Lung (tissue), 12 donors: ENCODE data around the gene SSR4. TPM values are rescaled to one million over a fixed set of nuclear protein-coding genes. Genes with fewer than 3 reads are reported as not detected.

Experiments used
- ATAC-seq: fragments of 200-7000 bp; cut with Tn5 transposase; one replicate; pipeline ENCODE4 v1.9.1; 2020; ENCODE audit warnings: moderate number of reproducible peaks; ENCODE audit not compliant: insufficient read depth, low FRiP score
- DNase-seq, 3 donors: peaks; one replicate each; pipeline ENCODE4 v3.0.0-alpha.2; 2013 to 2017
- H3K27ac ChIP-seq, 2 donors: one replicate each; pipeline ENCODE4 v1.5.1; 2013; ENCODE audit warnings: mild to moderate bottlenecking in 2 of 2, moderate library complexity in 2 of 2, control low read depth in 1 of 2, inconsistent platforms in 1 of 2, low read depth in 1 of 2, low read length in 1 of 2
- H3K27me3 ChIP-seq, 3 donors: one replicate each; pipeline ENCODE4 v1.5.1; 2013; ENCODE audit warnings: low read length in 2 of 3; ENCODE audit not compliant: control insufficient read depth in 3 of 3, insufficient read depth in 3 of 3
- H3K36me3 ChIP-seq, 4 donors: one replicate each; pipeline ENCODE4 v1.5.1; 2013; ENCODE audit warnings: low read length in 4 of 4, mild to moderate bottlenecking in 1 of 4, moderate library complexity in 1 of 4; ENCODE audit not compliant: control insufficient read depth in 4 of 4, insufficient read depth in 4 of 4
- H3K4me1 ChIP-seq, 5 donors: one replicate each; pipeline ENCODE4 v1.5.1; 2013; ENCODE audit warnings: low read length in 5 of 5, mild to moderate bottlenecking in 2 of 5, moderate library complexity in 1 of 5; ENCODE audit not compliant: control insufficient read depth in 5 of 5, insufficient read depth in 5 of 5
- H3K4me3 ChIP-seq: one replicate; pipeline ENCODE4 v1.5.1; 2013; ENCODE audit warnings: mild to moderate bottlenecking, control low read depth, moderate library complexity
- H3K9ac ChIP-seq, 2 donors: one replicate each; pipeline ENCODE4 v1.5.1; 2013; ENCODE audit warnings: low read length in 2 of 2, control low read depth in 1 of 2; ENCODE audit not compliant: insufficient read depth in 1 of 2
- H3K9me3 ChIP-seq, 4 donors: one replicate each; pipeline ENCODE4 v1.5.1; 2013; ENCODE audit warnings: low read length in 3 of 4, mild to moderate bottlenecking in 1 of 4, moderate library complexity in 1 of 4; ENCODE audit not compliant: control insufficient read depth in 4 of 4, insufficient read depth in 3 of 4
- WGBS, 2 donors: extraction: QIAGEN DNeasy Blood & Tissue Kit; methylation state at CpG; one replicate each; pipeline ENCODE4 v1.1.7; 2013; 5-methylcytosine and 5-hydroxymethylcytosine counted together
- polyA plus RNA-seq, 2 donors: library from polyadenylated mRNA; stranded (reverse); fragments of 200-250 nt; gene quantifications; one replicate each; pipeline ENCODE4 v1.2.1, GENCODE V29; 2013
- total RNA-seq, 2 donors: library from RNA; depleted of rRNA in 1 of 2; stranded (reverse); fragments of >200 nt in 1 of 2; gene quantifications; one replicate each; pipeline ENCODE4 v1.2.1, GENCODE V29; 2014 to 2021
- TF ChIP-seq, protein P1 (sequence below): IDR thresholded peaks from 2 replicates; pipeline ENCODE4 v1.5.1; 2012; ENCODE audit warnings: mild to moderate bottlenecking; ENCODE audit errors: control extremely low read depth, extremely low read depth
- donor health status: control.
- donor health status: control.
- donor health status: Bipolar disorder and iron deficiency.
- donor health status: healthy.
- donor health status: DM: yes; HTN: yes; CAD: no.

The SSR4 gene
- total and polyA plus RNA-seq, 4 donors = 84.2 to 1,008 (median 567) TPM

DNA sequence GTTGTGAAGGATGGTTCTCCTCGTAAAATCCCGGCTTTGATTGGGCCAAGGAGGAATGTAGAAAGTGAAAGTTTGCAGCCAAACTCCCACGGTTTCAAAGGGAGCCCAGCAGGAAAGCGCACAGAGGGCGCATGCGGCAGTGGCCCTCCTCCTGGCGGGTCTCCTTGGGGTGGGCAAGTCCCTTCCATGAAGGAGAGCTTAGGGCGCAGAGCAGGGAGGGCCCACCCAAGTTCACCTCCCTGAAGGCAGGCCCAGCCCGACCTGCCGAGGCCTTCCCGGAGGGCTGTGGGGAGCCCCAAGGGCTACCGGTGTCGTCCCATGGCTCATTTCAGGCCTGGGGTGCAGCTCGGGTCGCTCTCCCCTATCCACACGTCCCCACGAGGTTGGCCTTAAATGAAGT is 33.8 kb downstream of the SSR4 start:
- peaks cover 0 to 25% (median 0%) of the 10 kb centered on the region in 4 donors for H3K9me3 ChIP-seq
- no peak for ATAC-seq
- peaks cover 0 to 9% (median 0%) of the 10 kb centered on the region in 5 donors for H3K4me1 ChIP-seq
- TF ChIP-seq, protein P1, sequence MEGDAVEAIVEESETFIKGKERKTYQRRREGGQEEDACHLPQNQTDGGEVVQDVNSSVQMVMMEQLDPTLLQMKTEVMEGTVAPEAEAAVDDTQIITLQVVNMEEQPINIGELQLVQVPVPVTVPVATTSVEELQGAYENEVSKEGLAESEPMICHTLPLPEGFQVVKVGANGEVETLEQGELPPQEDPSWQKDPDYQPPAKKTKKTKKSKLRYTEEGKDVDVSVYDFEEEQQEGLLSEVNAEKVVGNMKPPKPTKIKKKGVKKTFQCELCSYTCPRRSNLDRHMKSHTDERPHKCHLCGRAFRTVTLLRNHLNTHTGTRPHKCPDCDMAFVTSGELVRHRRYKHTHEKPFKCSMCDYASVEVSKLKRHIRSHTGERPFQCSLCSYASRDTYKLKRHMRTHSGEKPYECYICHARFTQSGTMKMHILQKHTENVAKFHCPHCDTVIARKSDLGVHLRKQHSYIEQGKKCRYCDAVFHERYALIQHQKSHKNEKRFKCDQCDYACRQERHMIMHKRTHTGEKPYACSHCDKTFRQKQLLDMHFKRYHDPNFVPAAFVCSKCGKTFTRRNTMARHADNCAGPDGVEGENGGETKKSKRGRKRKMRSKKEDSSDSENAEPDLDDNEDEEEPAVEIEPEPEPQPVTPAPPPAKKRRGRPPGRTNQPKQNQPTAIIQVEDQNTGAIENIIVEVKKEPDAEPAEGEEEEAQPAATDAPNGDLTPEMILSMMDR = no peak
- no peak overlapping the region for H3K9ac ChIP-seq
- H3K36me3 ChIP-seq = no peaks in the 10 kb centered on the region
- H3K27ac ChIP-seq = no peak overlapping the region
- no peak overlapping the region for H3K4me3 ChIP-seq
- peak in 1 of 3 donors; percentile 22 for DNase-seq
- 32 to 45% methylated on average over 14 to 17 of the region's 17 CpGs for WGBS, 2 donors
- H3K27me3 ChIP-seq = peaks cover 3 to 16% (median 15%) of the 10 kb centered on the region in 3 donors

DNA sequence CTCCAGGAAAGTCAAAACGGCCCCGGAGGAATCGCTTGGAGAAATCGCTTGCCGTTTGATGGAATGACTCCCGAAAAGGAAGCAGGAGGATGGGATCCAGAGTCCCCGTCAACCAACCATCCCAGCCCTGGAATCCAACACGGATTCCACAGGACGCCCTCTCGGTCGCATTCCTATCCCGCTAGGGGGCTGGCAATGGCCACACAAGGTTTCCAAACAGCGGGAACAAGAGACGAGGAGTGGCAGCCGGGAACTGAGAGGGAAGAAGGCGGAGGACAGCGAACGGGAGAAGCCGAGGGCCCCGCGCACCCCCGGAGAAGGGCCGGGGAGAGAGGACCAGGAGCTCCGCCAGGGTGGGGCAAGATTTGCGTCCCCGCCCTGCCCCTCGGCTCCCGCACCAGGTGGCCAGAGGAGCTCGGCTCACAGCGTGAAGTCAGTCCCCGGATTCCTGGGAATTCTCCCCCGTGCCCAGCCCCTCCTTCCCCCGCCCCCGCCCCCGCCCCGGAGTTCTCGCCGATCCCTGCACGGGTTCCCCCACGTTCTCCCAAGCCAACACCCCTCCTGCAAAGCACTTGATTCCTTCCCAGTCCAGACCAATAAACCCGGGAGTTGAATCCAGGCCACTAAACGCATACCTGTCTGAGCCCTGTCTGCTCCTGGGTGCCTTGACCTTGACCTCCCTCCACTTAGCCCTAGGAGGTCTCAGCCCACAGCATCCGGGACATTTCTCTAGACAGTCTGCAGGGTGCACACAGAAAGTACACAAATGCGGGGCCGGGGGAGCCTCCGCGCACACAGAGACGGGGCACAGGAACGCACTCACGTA is 34.5 kb downstream of the SSR4 start:
- H3K27me3 ChIP-seq = peaks cover 6 to 18% (median 15%) of the 10 kb centered on the region in 3 donors

DNA sequence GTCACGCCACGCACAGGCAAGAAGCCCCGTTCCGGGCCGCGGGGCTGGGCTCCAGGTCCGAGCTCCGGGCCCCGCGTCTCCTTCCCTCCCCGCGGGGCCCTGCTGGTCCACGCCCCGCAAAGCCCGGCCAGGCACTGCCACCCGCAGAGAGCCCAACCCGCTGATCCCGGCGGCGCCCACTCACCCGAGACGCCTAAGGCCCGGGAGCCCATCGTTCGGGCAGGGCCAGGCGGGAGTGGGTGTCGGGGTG is 35.0 kb downstream of the SSR4 start:
- DNase-seq = peak in 1 of 3 donors; percentile 2
- peaks cover 0 to 28% (median 0%) of the 10 kb centered on the region in 4 donors for H3K9me3 ChIP-seq
- H3K27ac ChIP-seq = no peak overlapping the region
- no peaks in the 10 kb centered on the region for H3K36me3 ChIP-seq
- TF ChIP-seq, protein P1 = no peak
- H3K4me3 ChIP-seq = no peak overlapping the region
- ATAC-seq = no peak
- WGBS, 2 donors = 0 to 26% methylated on average over 8 to 27 of the region's 27 CpGs
- peaks cover 6 to 18% (median 15%) of the 10 kb centered on the region in 3 donors for H3K27me3 ChIP-seq
- peaks cover 0 to 9% (median 0%) of the 10 kb centered on the region in 5 donors for H3K4me1 ChIP-seq
- no peak overlapping the region for H3K9ac ChIP-seq

More for the DNA sequence above, 34.5 kb downstream of the SSR4 start:
- H3K4me1 ChIP-seq = peaks cover 0 to 9% (median 0%) of the 10 kb centered on the region in 5 donors
- ATAC-seq = no peak
- no peaks in the 10 kb centered on the region for H3K36me3 ChIP-seq
- WGBS, 2 donors = 6 to 26% methylated on average over 27 to 50 of the region's 50 CpGs
- no peak overlapping the region for H3K9ac ChIP-seq
- peaks cover 0 to 28% (median 0%) of the 10 kb centered on the region in 4 donors for H3K9me3 ChIP-seq
- TF ChIP-seq, protein P1 = no peak
- H3K4me3 ChIP-seq = no peak overlapping the region
- H3K27ac ChIP-seq = no peak overlapping the region
- DNase-seq = peak; percentile 30 to 46 (median 43)
